ENCODE measurements around the gene MAST3. TPM values are rescaled to one million over a fixed set of nuclear protein-coding genes. Genes with fewer than 3 reads are reported as not detected.
"Not testable (repeated sequence)": the region's sequence is repeated elsewhere in the genome, so short reads cannot be mapped to it uniquely, and the experiment has no call there.

The MAST3 gene
- polyA plus RNA-seq, 1 donor from 2014 or later: 2.3 TPM

GRCh38 chr19:18085702-18086457, 11.7 kb upstream of the MAST3 start:
- no peaks in the 10 kb centered on the region for H3K9me3 ChIP-seq (ENCODE audit: low read length)
- no peaks in the 10 kb centered on the region for H4K20me1 ChIP-seq (ENCODE audit: insufficient read depth)
- no peaks in the 10 kb centered on the region for H3K79me2 ChIP-seq (replicated peaks; ENCODE audit: insufficient read depth, low read length)
- TF ChIP-seq EZH2 (IDR thresholded peaks at IDR 0.05; ENCODE audit: borderline replicate concordance, insufficient read depth, low read length, poor library complexity, severe bottlenecking) (no peak), REST (IDR thresholded peaks at IDR 0.05; ENCODE audit: borderline replicate concordance) (no peak), TAF1 (IDR thresholded peaks at IDR 0.05; ENCODE audit: low read depth) (no peak), MXI1 (conservative IDR thresholded peaks at IDR 0.05; ENCODE audit: poor library complexity, severe bottlenecking) (no peak), CTCF (IDR thresholded peaks at IDR 0.05; ENCODE audit: poor library complexity, severe bottlenecking) (no peak), SMC3 (conservative IDR thresholded peaks at IDR 0.05; ENCODE audit: poor library complexity) (no peak), POLR2AphosphoS5 (IDR thresholded peaks at IDR 0.05) (no peak), RAD21 (conservative IDR thresholded peaks at IDR 0.05) (no peak), EP300 (conservative IDR thresholded peaks at IDR 0.05; ENCODE audit: poor library complexity, severe bottlenecking) (no peak)
- H2AFZ ChIP-seq (ENCODE audit: low read depth, low read length): no peak overlapping the region
- H3K27me3 ChIP-seq (ENCODE audit: insufficient read depth, low read depth, low read length): no peaks in the 10 kb centered on the region
- H3K36me3 ChIP-seq (ENCODE audit: insufficient read depth, low read length): no peaks in the 10 kb centered on the region
- no peak overlapping the region for H3K4me3 ChIP-seq (ENCODE audit: low read length)
- H3K9ac ChIP-seq (ENCODE audit: low read length): no peak overlapping the region
- H3K9me2 ChIP-seq (ENCODE audit: insufficient read depth, low read length): no peaks in the 10 kb centered on the region
- H3K4me2 ChIP-seq (ENCODE audit: low read length): no peak overlapping the region
- H3F3A ChIP-seq (ENCODE audit: insufficient read depth, low read length, poor library complexity, severe bottlenecking): no peaks in the 10 kb centered on the region
- no peak overlapping the region for H3K27ac ChIP-seq (ENCODE audit: low read length)

GRCh38 chr19:18086590-18087138, 10.9 kb upstream of the MAST3 start, which contains the start of gene IL12RB1:
IL12RB1 (minus strand) TSS chr19:18086934; CDS start chr19:18086823, 111 bp downstream.
- H3K27me3 ChIP-seq (ENCODE audit: insufficient read depth, low read depth, low read length): no peaks in the 10 kb centered on the region
- H3K79me2 ChIP-seq (replicated peaks; ENCODE audit: insufficient read depth, low read length): no peaks in the 10 kb centered on the region
- no peaks in the 10 kb centered on the region for H3K9me3 ChIP-seq (ENCODE audit: low read length)
- no peaks in the 10 kb centered on the region for H3F3A ChIP-seq (ENCODE audit: insufficient read depth, low read length, poor library complexity, severe bottlenecking)
- H3K4me3 ChIP-seq (ENCODE audit: low read length): no peak within 1 kb of the TSS
- no peaks in the 10 kb centered on the region for H4K20me1 ChIP-seq (ENCODE audit: insufficient read depth)
- TF ChIP-seq CTCF (IDR thresholded peaks at IDR 0.05; ENCODE audit: poor library complexity, severe bottlenecking): no peak
- no peak for TF ChIP-seq SMC3 (conservative IDR thresholded peaks at IDR 0.05; ENCODE audit: poor library complexity)
- no peak for TF ChIP-seq POLR2AphosphoS5 (IDR thresholded peaks at IDR 0.05)
- TF ChIP-seq RAD21 (conservative IDR thresholded peaks at IDR 0.05): no peak
- TF ChIP-seq REST (IDR thresholded peaks at IDR 0.05; ENCODE audit: borderline replicate concordance): no peak
- TF ChIP-seq MXI1 (conservative IDR thresholded peaks at IDR 0.05; ENCODE audit: poor library complexity, severe bottlenecking): no peak
- TF ChIP-seq EZH2 (IDR thresholded peaks at IDR 0.05; ENCODE audit: borderline replicate concordance, insufficient read depth, low read length, poor library complexity, severe bottlenecking): no peak
- TF ChIP-seq TAF1 (IDR thresholded peaks at IDR 0.05; ENCODE audit: low read depth): no peak
- no peak within 1 kb of the TSS for H3K4me2 ChIP-seq (ENCODE audit: low read length)
- no peak within 1 kb of the TSS for H2AFZ ChIP-seq (ENCODE audit: low read depth, low read length)
- H3K27ac ChIP-seq (ENCODE audit: low read length): no peak within 1 kb of the TSS
- no peak within 1 kb of the TSS for H3K9ac ChIP-seq (ENCODE audit: low read length)
- H3K36me3 ChIP-seq (ENCODE audit: insufficient read depth, low read length): no peaks in the 10 kb centered on the region
- H3K9me2 ChIP-seq (ENCODE audit: insufficient read depth, low read length): no peaks in the 10 kb centered on the region

- H3K9me2 ChIP-seq (ENCODE audit: insufficient read depth, low read length); H3K79me2 ChIP-seq (replicated peaks; ENCODE audit: insufficient read depth, low read length); H3K36me3 ChIP-seq (ENCODE audit: insufficient read depth, low read length); H3K9ac ChIP-seq (ENCODE audit: low read length); H3K9me3 ChIP-seq (ENCODE audit: low read length); H2AFZ ChIP-seq (ENCODE audit: low read depth, low read length); H3F3A ChIP-seq (ENCODE audit: insufficient read depth, low read length, poor library complexity, severe bottlenecking); H3K4me3 ChIP-seq (ENCODE audit: low read length); H3K4me2 ChIP-seq (ENCODE audit: low read length); H3K27ac ChIP-seq (ENCODE audit: low read length); H4K20me1 ChIP-seq (ENCODE audit: insufficient read depth); H3K27me3 ChIP-seq (ENCODE audit: insufficient read depth, low read depth, low read length): not testable (repeated sequence)
Observed at GRCh38 chr19:18089096-18089541, 8.5 kb upstream of the MAST3 start.
